Breast epithelium (tissue), 3 donors: ENCODE results near the gene SRRM2.

Experiments used
- POLR2A ChIP-seq: fragments of 450-650 bp; IDR thresholded peaks from one replicate; pipeline ENCODE4 v1.6.1; 2016; ENCODE audit warnings: antibody characterized with exemption, mild to moderate bottlenecking, moderate library complexity
- POLR2AphosphoS5 ChIP-seq, 3 donors: sonication (generic); formaldehyde crosslinking; IDR thresholded peaks; one replicate each; pipeline ENCODE4 v1.6.1; 2017; ENCODE audit warnings: antibody characterized with exemption in 3 of 3
- TF ChIP-seq, protein P1 (sequence below), 3 donors: fragments of 450-650 bp; IDR thresholded peaks; one replicate each; pipeline ENCODE4 v1.5.1; 2016 to 2017; ENCODE audit warnings: antibody characterized with exemption in 3 of 3, mild to moderate bottlenecking in 3 of 3, moderate library complexity in 3 of 3

DNA sequence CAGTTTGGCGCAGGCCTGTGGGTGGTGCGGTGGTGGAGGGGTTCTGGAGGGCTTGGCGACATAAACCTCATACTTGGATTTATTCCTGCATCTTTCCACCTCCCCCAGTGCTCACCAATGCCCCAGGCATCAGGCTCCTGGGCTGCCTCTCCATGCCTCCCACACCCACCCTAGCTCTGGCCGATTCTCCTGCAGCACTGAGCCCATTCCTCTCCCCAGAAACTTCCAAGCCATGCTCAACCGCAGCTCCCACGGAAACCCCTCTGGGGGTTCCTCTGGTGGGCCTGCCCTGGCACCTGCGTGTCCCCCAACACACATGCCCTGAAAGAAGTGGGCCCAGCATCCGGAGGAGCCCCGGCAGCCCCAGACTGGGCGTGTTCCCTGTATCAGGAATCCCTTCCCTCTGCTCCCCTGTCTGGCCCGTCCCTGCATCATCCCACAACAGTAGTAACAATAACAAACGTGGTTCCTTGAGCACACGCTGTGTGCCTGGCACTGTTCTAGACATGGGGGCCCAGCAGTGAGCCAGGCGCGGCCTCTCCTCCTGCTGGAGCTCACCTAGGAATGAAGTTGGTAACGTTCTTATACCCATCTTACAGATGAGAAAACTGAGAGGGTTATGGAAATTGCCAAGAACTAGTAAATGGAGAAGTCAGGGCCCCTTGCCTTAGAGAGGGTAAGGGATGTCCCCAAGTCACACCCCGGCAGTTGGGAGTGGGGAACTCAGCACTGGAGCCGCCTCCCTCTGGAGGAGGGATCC is 66.9 kb downstream of the SRRM2 start:
- TF ChIP-seq, protein P1, sequence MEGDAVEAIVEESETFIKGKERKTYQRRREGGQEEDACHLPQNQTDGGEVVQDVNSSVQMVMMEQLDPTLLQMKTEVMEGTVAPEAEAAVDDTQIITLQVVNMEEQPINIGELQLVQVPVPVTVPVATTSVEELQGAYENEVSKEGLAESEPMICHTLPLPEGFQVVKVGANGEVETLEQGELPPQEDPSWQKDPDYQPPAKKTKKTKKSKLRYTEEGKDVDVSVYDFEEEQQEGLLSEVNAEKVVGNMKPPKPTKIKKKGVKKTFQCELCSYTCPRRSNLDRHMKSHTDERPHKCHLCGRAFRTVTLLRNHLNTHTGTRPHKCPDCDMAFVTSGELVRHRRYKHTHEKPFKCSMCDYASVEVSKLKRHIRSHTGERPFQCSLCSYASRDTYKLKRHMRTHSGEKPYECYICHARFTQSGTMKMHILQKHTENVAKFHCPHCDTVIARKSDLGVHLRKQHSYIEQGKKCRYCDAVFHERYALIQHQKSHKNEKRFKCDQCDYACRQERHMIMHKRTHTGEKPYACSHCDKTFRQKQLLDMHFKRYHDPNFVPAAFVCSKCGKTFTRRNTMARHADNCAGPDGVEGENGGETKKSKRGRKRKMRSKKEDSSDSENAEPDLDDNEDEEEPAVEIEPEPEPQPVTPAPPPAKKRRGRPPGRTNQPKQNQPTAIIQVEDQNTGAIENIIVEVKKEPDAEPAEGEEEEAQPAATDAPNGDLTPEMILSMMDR (IDR thresholded peaks at IDR 0.05) = no peak
- no peak for TF ChIP-seq POLR2A
- no peak for TF ChIP-seq POLR2AphosphoS5 (IDR thresholded peaks at IDR 0.05)
